Spinal cord (tissue), 10 donors: ENCODE data around the gene GAS6. TPM values are rescaled to one million over a fixed set of nuclear protein-coding genes. Genes with fewer than 3 reads are reported as not detected.
"Not testable (repeated sequence)": the region's sequence is repeated elsewhere in the genome, so short reads cannot be mapped to it uniquely, and the experiment has no call there.

Experiments used
- DNase-seq, 6 donors: peaks; one replicate each; pipeline versions ENCODE4 v3.0.0 to v3.0.0-alpha.2; 2013 to 2015; ENCODE audit warnings: low spot score in 6 of 6, low read depth in 4 of 6
- H3K27ac ChIP-seq: one replicate; pipeline ENCODE4 v1.5.1; 2013; ENCODE audit warnings: low read depth, low read length, control low read depth
- H3K27me3 ChIP-seq: one replicate; pipeline ENCODE4 v1.6.1; 2013; ENCODE audit warnings: low read length; ENCODE audit not compliant: control insufficient read depth, insufficient read depth
- H3K36me3 ChIP-seq: one replicate; pipeline ENCODE4 v1.6.1; 2013; ENCODE audit warnings: low read length; ENCODE audit not compliant: control insufficient read depth, insufficient read depth
- H3K4me1 ChIP-seq: one replicate; pipeline ENCODE4 v1.6.1; 2013; ENCODE audit warnings: low read length; ENCODE audit not compliant: control insufficient read depth, insufficient read depth
- H3K4me3 ChIP-seq: one replicate; pipeline ENCODE4 v1.5.1; 2013; ENCODE audit warnings: low read depth, low read length, control low read depth
- H3K9me3 ChIP-seq: one replicate; pipeline ENCODE4 v1.6.1; 2013; ENCODE audit warnings: low read length; ENCODE audit not compliant: control insufficient read depth, insufficient read depth
- WGBS: methylation state at CpG from one replicate; pipeline ENCODE4 v1.1.5; 2013; ENCODE audit warnings: missing lambda C conversion rate; ENCODE audit not compliant: insufficient coverage; 5-methylcytosine and 5-hydroxymethylcytosine counted together
- polyA plus RNA-seq, 2 donors: library from polyadenylated mRNA; unstranded; fragments of 120-200 nt; gene quantifications; one replicate each; pipeline ENCODE4 v1.2.1, GENCODE V29; 2013; ENCODE audit not compliant: insufficient read length in 2 of 2
- total RNA-seq, 2 donors: library from RNA; depleted of rRNA in 1 of 2; stranded (reverse); fragments of 120-200 nt in 1 of 2; fragments of >200 nt in 1 of 2; gene quantifications; one replicate each; pipeline versions ENCODE4 v1.2.3 to v1.2.4, GENCODE V29; 2013 to 2014
- donor health status: healthy.

GAS6 gene
- total and polyA plus RNA-seq, 4 donors: 41.4 to 81.4 (median 65.2) TPM

- no peak overlapping the region for H3K27ac ChIP-seq
- peaks cover 27% of the 10 kb centered on the region for H3K4me1 ChIP-seq
- H3K36me3 ChIP-seq: peaks cover 65% of the 10 kb centered on the region
- H3K9me3 ChIP-seq: no peaks in the 10 kb centered on the region
- no peak overlapping the region for H3K4me3 ChIP-seq
- DNase-seq: no peak
- no peaks in the 10 kb centered on the region for H3K27me3 ChIP-seq
- 93% methylated on average over 25 of the region's 25 CpGs for WGBS
These were observed 30.6 kb downstream of the GAS6 start for GRCh38 chr13:113833111-113833830.

- no peak overlapping the region for H3K4me3 ChIP-seq
- peaks cover 63% of the 10 kb centered on the region for H3K36me3 ChIP-seq
- H3K27me3 ChIP-seq: no peaks in the 10 kb centered on the region
- DNase-seq: no peak
- no peaks in the 10 kb centered on the region for H3K9me3 ChIP-seq
- H3K4me1 ChIP-seq: peaks cover 20% of the 10 kb centered on the region
- H3K27ac ChIP-seq: no peak overlapping the region
- 94% methylated on average over 19 of the region's 23 CpGs for WGBS
These were observed 31.2 kb downstream of the GAS6 start for GRCh38 chr13:113832631-113833030.

- no peaks in the 10 kb centered on the region for H3K27me3 ChIP-seq
- no peaks in the 10 kb centered on the region for H3K9me3 ChIP-seq
- WGBS: 86% methylated on average over 19 of the region's 19 CpGs
- DNase-seq: no peak
- peaks cover 63% of the 10 kb centered on the region for H3K36me3 ChIP-seq
- H3K4me3 ChIP-seq: no peak overlapping the region
- no peak overlapping the region for H3K27ac ChIP-seq
- peaks cover 16% of the 10 kb centered on the region for H3K4me1 ChIP-seq
These were observed 31.7 kb downstream of the GAS6 start for GRCh38 chr13:113832205-113832604.

- H3K4me1 ChIP-seq: peaks cover 11% of the 10 kb centered on the region
- peaks cover 73% of the 10 kb centered on the region for H3K36me3 ChIP-seq
- H3K27ac ChIP-seq: no peak overlapping the region
- no peaks in the 10 kb centered on the region for H3K27me3 ChIP-seq
- no peak for DNase-seq
- no peak overlapping the region for H3K4me3 ChIP-seq
- 88% methylated on average over 23 of the region's 23 CpGs for whole genome bisulfite sequencing
- no peaks in the 10 kb centered on the region for H3K9me3 ChIP-seq
These were observed 32.8 kb downstream of the GAS6 start for GRCh38 chr13:113831061-113831460.

GRCh38 chr13:113830426-113830950 is 33.4 kb downstream of the GAS6 start:
- not testable (repeated sequence) for H3K4me1 ChIP-seq, H3K4me3 ChIP-seq, DNase-seq, H3K27me3 ChIP-seq, H3K9me3 ChIP-seq, H3K27ac ChIP-seq
- WGBS: no CpG with 5 or more reads among the region's 22 CpGs
- H3K36me3 ChIP-seq: peaks cover 75% of the 10 kb centered on the region

GRCh38 chr13:113828282-113828825 is 35.5 kb downstream of the GAS6 start:
- Histone ChIP-seq H3K4me3 (no peak overlapping the region), H3K27me3 (no peaks in the 10 kb centered on the region), H3K27ac (no peak overlapping the region), H3K9me3 (no peaks in the 10 kb centered on the region), H3K36me3 (peaks cover 73% of the 10 kb centered on the region), H3K4me1 (peaks cover under 1% of the 10 kb centered on the region)
- no peak for DNase-seq
- over 99% methylated on average over 17 of the region's 20 CpGs for WGBS

GRCh38 chr13:113827021-113827420 is 36.9 kb downstream of the GAS6 start:
- 89% methylated on average over 16 of the region's 19 CpGs for whole genome bisulfite sequencing
- H3K36me3 ChIP-seq: peaks cover 73% of the 10 kb centered on the region
- DNase-seq: no peak
- H3K27ac ChIP-seq: no peak overlapping the region
- no peaks in the 10 kb centered on the region for H3K27me3 ChIP-seq
- H3K9me3 ChIP-seq: no peaks in the 10 kb centered on the region
- peaks cover 14% of the 10 kb centered on the region for H3K4me1 ChIP-seq
- H3K4me3 ChIP-seq: no peak overlapping the region

GRCh38 chr13:113826446-113826845 is 37.4 kb downstream of the GAS6 start:
- H3K9me3 ChIP-seq, H3K4me3 ChIP-seq, H3K27ac ChIP-seq, DNase-seq, H3K27me3 ChIP-seq: not testable (repeated sequence)
- Histone ChIP-seq H3K36me3 (peaks cover 75% of the 10 kb centered on the region), H3K4me1 (peaks cover 20% of the 10 kb centered on the region)
- 84% methylated on average over 4 of the region's 35 CpGs for WGBS

- no peaks in the 10 kb centered on the region for H3K27me3 ChIP-seq
- no peaks in the 10 kb centered on the region for H3K9me3 ChIP-seq
- 72% methylated on average over 11 of the region's 16 CpGs for WGBS
- no peak overlapping the region for H3K27ac ChIP-seq
- no peak for DNase-seq
- H3K4me1 ChIP-seq: peaks cover 26% of the 10 kb centered on the region
- H3K4me3 ChIP-seq: no peak overlapping the region
- H3K36me3 ChIP-seq: peaks cover 75% of the 10 kb centered on the region
These were observed 38.0 kb downstream of the GAS6 start for GRCh38 chr13:113825841-113826240.

GRCh38 chr13:113823771-113824170 is 40.1 kb downstream of the GAS6 start:
- no peaks in the 10 kb centered on the region for H3K27me3 ChIP-seq
- peaks cover 91% of the 10 kb centered on the region for H3K36me3 ChIP-seq
- no peak overlapping the region for H3K4me3 ChIP-seq
- H3K27ac ChIP-seq: no peak overlapping the region
- H3K9me3 ChIP-seq: no peaks in the 10 kb centered on the region
- DNase-seq: no peak
- WGBS: 81% methylated on average over 13 of the region's 19 CpGs
- peaks cover 41% of the 10 kb centered on the region for H3K4me1 ChIP-seq
